HL-60 (cell line): ENCODE measurements around the gene XRCC4.

ENCODE experiments used
- GABPA ChIP-seq: IDR thresholded peaks from 2 replicates; pipeline ENCODE4 v1.6.1; 2012; ENCODE audit warnings: low read depth
- POLR2AphosphoS5 ChIP-seq: IDR thresholded peaks from 2 replicates; pipeline ENCODE4 v1.6.1; 2012; ENCODE audit warnings: low read depth
- SPI1 ChIP-seq: IDR thresholded peaks from 2 replicates; pipeline ENCODE4 v1.6.1; 2012; ENCODE audit warnings: low read depth, mild to moderate bottlenecking, borderline replicate concordance
- TF ChIP-seq, protein P1 (sequence below): IDR thresholded peaks from one replicate; pipeline ENCODE4 v1.5.1; 2011; ENCODE audit warnings: low read length, control low read depth, inconsistent platforms; ENCODE audit not compliant: insufficient read depth
- TF ChIP-seq, protein P2 (sequence below): IDR thresholded peaks from 2 replicates; pipeline ENCODE4 v1.6.1; 2012; ENCODE audit warnings: low read depth; ENCODE audit not compliant: insufficient replicate concordance

DNA sequence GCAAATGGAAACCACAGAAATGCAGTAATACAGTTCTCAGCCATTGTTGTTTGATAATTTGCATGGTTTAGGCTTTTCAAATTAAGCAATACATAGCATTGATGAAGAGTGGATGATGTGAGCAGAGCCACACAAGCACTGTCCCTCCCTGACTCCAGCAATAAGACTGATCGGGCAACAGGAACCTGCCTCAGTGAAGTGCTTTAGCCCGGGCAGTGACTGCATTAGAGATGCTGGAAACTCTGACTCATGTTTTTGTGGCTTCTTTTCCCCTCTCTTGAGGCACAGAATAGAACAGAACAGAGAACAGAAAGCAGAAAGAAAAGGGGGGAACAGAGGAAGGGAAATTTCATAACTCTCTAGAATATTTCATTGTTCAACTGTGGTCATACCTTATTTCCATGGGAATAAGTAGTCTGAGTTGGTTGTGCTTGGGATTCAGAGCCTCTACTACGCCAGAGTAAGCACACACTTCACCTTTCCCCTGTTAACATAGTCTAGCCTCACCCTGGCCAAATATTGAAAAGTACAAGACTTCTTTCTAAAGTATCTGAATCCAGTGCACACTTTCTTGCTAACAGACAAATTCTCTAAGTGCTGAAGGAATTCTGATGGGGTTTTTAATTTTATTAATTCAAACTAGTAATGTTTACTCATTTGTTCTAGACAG lies 229.4 kb downstream of the XRCC4 start:
- TF ChIP-seq, protein P1, sequence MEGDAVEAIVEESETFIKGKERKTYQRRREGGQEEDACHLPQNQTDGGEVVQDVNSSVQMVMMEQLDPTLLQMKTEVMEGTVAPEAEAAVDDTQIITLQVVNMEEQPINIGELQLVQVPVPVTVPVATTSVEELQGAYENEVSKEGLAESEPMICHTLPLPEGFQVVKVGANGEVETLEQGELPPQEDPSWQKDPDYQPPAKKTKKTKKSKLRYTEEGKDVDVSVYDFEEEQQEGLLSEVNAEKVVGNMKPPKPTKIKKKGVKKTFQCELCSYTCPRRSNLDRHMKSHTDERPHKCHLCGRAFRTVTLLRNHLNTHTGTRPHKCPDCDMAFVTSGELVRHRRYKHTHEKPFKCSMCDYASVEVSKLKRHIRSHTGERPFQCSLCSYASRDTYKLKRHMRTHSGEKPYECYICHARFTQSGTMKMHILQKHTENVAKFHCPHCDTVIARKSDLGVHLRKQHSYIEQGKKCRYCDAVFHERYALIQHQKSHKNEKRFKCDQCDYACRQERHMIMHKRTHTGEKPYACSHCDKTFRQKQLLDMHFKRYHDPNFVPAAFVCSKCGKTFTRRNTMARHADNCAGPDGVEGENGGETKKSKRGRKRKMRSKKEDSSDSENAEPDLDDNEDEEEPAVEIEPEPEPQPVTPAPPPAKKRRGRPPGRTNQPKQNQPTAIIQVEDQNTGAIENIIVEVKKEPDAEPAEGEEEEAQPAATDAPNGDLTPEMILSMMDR, result no peak
- TF ChIP-seq SPI1 (no peak), GABPA (no peak), POLR2AphosphoS5 (no peak)
- TF ChIP-seq, protein P2, sequence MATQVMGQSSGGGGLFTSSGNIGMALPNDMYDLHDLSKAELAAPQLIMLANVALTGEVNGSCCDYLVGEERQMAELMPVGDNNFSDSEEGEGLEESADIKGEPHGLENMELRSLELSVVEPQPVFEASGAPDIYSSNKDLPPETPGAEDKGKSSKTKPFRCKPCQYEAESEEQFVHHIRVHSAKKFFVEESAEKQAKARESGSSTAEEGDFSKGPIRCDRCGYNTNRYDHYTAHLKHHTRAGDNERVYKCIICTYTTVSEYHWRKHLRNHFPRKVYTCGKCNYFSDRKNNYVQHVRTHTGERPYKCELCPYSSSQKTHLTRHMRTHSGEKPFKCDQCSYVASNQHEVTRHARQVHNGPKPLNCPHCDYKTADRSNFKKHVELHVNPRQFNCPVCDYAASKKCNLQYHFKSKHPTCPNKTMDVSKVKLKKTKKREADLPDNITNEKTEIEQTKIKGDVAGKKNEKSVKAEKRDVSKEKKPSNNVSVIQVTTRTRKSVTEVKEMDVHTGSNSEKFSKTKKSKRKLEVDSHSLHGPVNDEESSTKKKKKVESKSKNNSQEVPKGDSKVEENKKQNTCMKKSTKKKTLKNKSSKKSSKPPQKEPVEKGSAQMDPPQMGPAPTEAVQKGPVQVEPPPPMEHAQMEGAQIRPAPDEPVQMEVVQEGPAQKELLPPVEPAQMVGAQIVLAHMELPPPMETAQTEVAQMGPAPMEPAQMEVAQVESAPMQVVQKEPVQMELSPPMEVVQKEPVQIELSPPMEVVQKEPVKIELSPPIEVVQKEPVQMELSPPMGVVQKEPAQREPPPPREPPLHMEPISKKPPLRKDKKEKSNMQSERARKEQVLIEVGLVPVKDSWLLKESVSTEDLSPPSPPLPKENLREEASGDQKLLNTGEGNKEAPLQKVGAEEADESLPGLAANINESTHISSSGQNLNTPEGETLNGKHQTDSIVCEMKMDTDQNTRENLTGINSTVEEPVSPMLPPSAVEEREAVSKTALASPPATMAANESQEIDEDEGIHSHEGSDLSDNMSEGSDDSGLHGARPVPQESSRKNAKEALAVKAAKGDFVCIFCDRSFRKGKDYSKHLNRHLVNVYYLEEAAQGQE, result no peak
